ENCODE measurements around the gene MBNL1. TPM values are rescaled to one million over a fixed set of nuclear protein-coding genes. Genes with fewer than 3 reads are reported as not detected.

The MBNL1 gene
- total RNA-seq, 2 donors from 2014 or later: 322 to 452 TPM

- Mint-ChIP-seq H3K4me1 (no peaks in the 10 kb centered on the region), H3K36me3 (ENCODE audit: low read depth) (no peaks in the 10 kb centered on the region), H3K9me3 (no peaks in the 10 kb centered on the region)
These were observed 243.2 kb downstream of the MBNL1 start for GRCh38 chr3:152511904-152512303.

GRCh38 chr3:152513301-152513960 lies 244.7 kb downstream of the MBNL1 start:
- Mint-ChIP-seq H3K9me3 (no peaks in the 10 kb centered on the region), H3K4me1 (no peaks in the 10 kb centered on the region), H3K36me3 (ENCODE audit: low read depth) (no peaks in the 10 kb centered on the region), H3K4me3 (no peak overlapping the region), H3K27ac (no peak overlapping the region), H3K27me3 (peaks cover 4% of the 10 kb centered on the region)
- ATAC-seq (replicated peaks): no peak

More at GRCh38 chr3:152511904-152512303, 243.2 kb downstream of the MBNL1 start:
- ATAC-seq (replicated peaks): no peak
- Mint-ChIP-seq H3K27me3 (peaks cover 4% of the 10 kb centered on the region), H3K4me3 (no peak overlapping the region), H3K27ac (no peak overlapping the region)

All from activated T-helper 17 cell treated with anti-CD3 and anti-CD28 coated beads, Interleukin-2, amount 50 U/mL, for 72 hours (primary cell).